Measurements from ENCODE around the gene GPR139. TPM values are rescaled to one million over a fixed set of nuclear protein-coding genes. Genes with fewer than 3 reads are reported as not detected.

GPR139 gene
- total RNA-seq, 4 donors from 2014 or later: not detected

GRCh38 chr16:20061132-20061531 lies 12.6 kb downstream of the GPR139 start:
- Histone ChIP-seq H3K36me3 (no peaks in the 10 kb centered on the region), H3K4me1 (no peaks in the 10 kb centered on the region), H3K9me3 (no peaks in the 10 kb centered on the region), H3K27me3 (no peaks in the 10 kb centered on the region), H3K4me3 (no peak overlapping the region), H3K27ac (no peak overlapping the region)
- no peak for DNase-seq
- TF ChIP-seq POLR2A (IDR thresholded peaks at IDR 0.05): no peak
- no peak for TF ChIP-seq CTCF (IDR thresholded peaks at IDR 0.05)
- intact Hi-C loops (cut with DNase I; ENCODE audit: low total_unique reads): no loop called here

- no peaks in the 10 kb centered on the region for H3K4me1 ChIP-seq
- TF ChIP-seq POLR2A (IDR thresholded peaks at IDR 0.05) (no peak), CTCF (IDR thresholded peaks at IDR 0.05) (no peak)
- no peak overlapping the region for H3K27ac ChIP-seq
- intact Hi-C loops (cut with DNase I; ENCODE audit: low total_unique reads): no loop called here
- no peak overlapping the region for H3K4me3 ChIP-seq
- no peaks in the 10 kb centered on the region for H3K27me3 ChIP-seq
- H3K36me3 ChIP-seq: no peaks in the 10 kb centered on the region
- no peak for DNase-seq
- no peaks in the 10 kb centered on the region for H3K9me3 ChIP-seq
Observed at GRCh38 chr16:20056436-20056835, 17.3 kb downstream of the GPR139 start.

GRCh38 chr16:20053336-20053735 lies 20.4 kb downstream of the GPR139 start:
- no peak for TF ChIP-seq POLR2A (IDR thresholded peaks at IDR 0.05)
- no peak for TF ChIP-seq CTCF (IDR thresholded peaks at IDR 0.05)
- Histone ChIP-seq H3K27me3 (no peaks in the 10 kb centered on the region), H3K36me3 (no peaks in the 10 kb centered on the region)

GRCh38 chr16:20051611-20052010 lies 22.1 kb downstream of the GPR139 start:
- H3K9me3 ChIP-seq: no peaks in the 10 kb centered on the region
- DNase-seq: no peak
- H3K27ac ChIP-seq: no peak overlapping the region
- intact Hi-C loops (cut with DNase I; ENCODE audit: low total_unique reads): no loop called here
- H3K36me3 ChIP-seq: no peaks in the 10 kb centered on the region
- no peaks in the 10 kb centered on the region for H3K4me1 ChIP-seq
- no peak overlapping the region for H3K4me3 ChIP-seq
- no peak for TF ChIP-seq CTCF (IDR thresholded peaks at IDR 0.05)
- TF ChIP-seq POLR2A (IDR thresholded peaks at IDR 0.05): no peak
- no peaks in the 10 kb centered on the region for H3K27me3 ChIP-seq

More at GRCh38 chr16:20053336-20053735, 20.4 kb downstream of the GPR139 start:
- DNase-seq: no peak
- H3K4me3 ChIP-seq: no peak overlapping the region
- no peaks in the 10 kb centered on the region for H3K4me1 ChIP-seq
- H3K9me3 ChIP-seq: no peaks in the 10 kb centered on the region
- no peak overlapping the region for H3K27ac ChIP-seq
- intact Hi-C loops (cut with DNase I; ENCODE audit: low total_unique reads): no loop called here

- Histone ChIP-seq H3K4me3 (no peak overlapping the region), H3K27ac (no peak overlapping the region), H3K36me3 (no peaks in the 10 kb centered on the region), H3K9me3 (no peaks in the 10 kb centered on the region), H3K27me3 (no peaks in the 10 kb centered on the region), H3K4me1 (no peaks in the 10 kb centered on the region)
- no peak for DNase-seq
- intact Hi-C loops (cut with DNase I; ENCODE audit: low total_unique reads): no loop called here
- TF ChIP-seq POLR2A (IDR thresholded peaks at IDR 0.05): no peak
- TF ChIP-seq CTCF (IDR thresholded peaks at IDR 0.05): no peak
Observed at GRCh38 chr16:20051147-20051546, 22.5 kb downstream of the GPR139 start.

Data from uterus (tissue), 4 donors.